HG03558 (cell line): ENCODE results near the gene SMYD4.
"Not testable (repeated sequence)": the region's sequence is repeated elsewhere in the genome, so short reads cannot be mapped to it uniquely, and the experiment has no call there.

Source experiments
- ATAC-seq: cut with Tn5 transposase; IDR thresholded peaks from one replicate; pipeline ENCODE4 v1.9.1; 2021; ENCODE audit warnings: moderate number of reproducible peaks; ENCODE audit not compliant: unreplicated experiment; ENCODE audit errors: extremely low read depth

SMYD4 gene

DNA sequence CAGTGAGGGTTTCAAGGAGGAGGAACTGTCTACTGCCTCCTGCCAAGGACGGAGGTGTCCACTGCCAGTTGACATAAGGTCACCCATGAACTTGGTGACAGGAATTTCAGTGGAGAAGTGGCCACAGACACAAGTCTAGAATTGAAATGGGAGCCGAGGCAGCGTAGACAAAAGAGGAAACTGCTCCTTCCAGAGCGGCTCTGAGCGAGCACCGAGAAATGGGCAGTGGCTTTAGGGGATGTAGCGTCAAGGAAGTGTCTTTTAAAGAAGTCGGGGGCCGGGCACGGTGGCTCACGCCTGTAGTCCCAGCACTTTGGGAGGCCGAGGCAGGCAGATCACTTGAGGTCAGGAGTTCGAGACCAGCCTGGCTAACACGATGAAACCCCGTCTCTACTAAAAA is 70.9 kb downstream of the SMYD4 start:
- ATAC-seq: no peak

DNA sequence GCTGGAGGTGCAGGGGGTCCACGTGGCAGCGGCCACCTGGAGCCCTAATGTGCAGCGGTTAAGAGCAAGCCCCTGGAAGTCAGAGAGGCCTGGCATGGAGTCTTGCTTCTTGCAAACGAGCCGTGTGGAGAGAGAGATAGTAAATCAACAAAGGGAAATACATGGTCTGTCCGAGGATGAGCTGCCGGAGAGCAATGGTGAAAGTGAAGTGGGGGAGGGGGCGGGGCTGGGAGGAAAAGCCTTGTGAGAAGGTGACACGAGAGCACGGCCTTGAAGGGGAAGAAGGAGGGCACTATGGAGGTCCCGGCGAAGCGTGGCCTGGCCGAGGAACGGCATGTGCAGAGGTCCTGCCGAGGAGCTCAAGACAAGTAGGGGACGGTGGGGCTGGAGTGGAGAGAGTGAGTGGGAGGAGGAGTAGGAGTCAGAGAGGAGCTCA is 73.9 kb downstream of the SMYD4 start:
- ATAC-seq: no peak

DNA sequence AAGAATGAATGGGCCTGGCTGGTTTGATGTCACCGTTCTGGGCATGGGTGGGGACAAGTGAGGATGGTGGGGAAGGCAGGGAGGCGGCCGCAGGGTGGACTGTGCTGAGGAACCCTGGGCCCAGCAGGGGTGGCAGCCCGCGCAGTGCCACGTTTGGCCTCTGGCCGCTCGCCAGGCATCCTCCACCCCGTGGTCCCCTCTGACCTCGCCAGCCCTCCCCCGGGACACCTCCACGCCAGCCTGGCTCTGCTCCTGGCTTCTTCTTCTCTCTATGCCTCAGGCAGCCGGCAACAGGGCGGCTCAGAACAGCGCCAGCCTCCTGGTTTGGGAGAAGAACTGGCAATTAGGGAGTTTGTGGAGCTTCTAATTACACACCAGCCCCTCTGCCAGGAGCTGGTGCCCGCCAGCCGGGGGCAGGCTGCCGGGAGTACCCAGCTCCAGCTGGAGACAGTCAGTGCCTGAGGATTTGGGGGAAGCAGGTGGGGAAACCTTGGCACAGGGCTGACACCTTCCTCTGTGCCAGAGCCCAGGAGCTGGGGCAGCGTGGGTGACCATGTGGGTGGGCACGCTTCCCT is 74.4 kb downstream of the SMYD4 start:
- ATAC-seq: no peak

DNA sequence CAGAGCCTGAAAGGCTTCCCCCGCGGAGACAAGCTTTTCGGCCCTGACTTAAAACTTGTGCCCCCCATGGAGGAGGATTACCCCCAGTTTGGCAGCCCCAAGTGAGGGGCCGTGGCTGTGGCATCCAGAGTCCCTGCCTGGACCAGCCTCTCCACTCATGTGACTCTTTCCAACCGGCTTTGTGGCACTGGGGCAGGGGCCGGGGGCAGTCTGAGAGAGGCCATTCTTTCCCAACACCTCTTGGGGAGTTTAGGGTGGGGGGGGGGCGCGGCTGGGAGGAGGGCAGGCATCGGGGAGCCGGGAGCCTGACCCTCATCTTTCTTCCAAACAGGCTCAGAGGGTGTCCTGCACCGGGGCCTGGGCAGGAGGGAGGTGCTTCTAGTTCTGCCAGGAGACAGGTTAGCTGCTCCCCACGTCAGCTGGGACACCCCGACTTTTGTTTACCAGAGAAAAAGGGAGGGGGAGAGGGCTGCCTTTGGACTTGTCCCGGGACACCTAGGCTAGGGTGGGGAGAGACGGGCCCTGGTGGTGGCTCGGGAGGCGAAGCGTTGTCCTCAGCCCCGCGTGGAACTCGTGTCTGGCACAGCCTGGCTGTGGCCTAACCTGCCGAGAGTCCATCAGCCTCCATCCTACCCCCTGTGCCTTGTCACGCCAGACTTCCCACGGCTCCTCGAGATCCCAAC is 75.1 kb downstream of the SMYD4 start:
- ATAC-seq: no peak

DNA sequence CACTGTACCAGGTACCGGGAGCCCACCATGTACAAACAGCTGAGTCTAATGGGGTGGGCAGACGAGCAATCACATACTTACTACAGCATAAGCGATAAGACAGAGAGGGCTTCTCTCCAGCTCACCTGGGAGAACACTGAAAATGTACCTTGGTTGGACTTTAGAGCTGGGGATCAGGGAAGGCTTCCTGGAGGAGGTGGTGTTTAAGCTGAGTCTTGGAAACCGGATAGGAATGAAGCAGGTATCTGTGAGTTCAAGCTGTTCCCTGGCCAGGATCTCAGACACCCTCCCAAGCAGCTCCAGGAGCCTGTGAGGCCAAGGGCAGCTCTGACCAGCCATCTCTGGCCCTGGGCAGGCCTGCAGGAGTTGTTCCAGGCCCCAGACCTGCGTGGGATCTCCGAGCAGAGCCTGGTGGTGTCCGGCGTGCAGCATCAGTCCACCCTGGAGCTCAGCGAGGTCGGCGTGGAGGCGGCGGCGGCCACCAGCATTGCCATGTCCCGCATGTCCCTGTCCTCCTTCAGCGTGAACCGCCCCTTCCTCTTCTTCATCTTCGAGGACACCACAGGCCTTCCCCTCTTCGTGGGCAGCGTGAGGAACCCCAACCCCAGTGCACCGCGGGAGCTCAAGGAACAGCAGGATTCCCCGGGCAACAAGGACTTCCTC is 75.8 kb downstream of the SMYD4 start:
- no peak for ATAC-seq

DNA sequence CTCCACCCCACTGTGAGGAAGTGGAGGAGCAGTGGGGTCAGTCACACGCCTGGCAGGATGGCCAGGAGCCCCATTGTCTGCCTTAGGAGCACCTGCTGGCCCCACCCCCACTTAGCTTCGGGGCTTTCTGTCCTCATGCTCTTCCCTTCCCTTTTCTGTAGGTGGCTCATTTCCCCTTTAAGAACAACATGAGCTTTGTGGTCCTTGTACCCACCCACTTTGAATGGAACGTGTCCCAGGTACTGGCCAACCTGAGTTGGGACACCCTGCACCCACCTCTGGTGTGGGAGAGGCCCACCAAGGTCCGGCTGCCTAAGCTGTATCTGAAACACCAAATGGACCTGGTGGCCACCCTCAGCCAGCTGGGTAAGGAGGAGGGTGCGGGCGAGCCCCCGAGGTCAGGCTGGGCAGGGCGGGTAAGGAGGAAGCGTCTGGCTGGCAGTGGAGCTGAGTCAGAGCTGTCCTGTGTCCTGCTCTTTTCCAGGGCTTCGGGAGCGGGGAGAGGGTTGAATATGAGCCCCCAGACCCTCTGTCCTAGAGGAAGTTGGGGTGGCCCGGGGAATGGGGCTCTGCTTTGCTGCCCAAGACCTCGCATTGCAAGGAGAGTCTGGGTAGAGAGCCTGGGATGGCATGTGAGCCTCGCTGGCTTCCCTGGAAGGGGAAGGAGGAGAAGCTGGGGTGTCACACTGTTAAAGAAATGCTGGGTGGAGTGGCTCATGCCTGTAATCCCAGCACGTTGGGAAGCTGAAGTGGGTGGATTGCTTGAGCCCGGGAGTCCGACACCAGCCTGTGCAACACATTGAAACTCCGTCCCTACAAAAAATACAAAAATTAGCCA is 77.1 kb downstream of the SMYD4 start:
- ATAC-seq: no peak

DNA sequence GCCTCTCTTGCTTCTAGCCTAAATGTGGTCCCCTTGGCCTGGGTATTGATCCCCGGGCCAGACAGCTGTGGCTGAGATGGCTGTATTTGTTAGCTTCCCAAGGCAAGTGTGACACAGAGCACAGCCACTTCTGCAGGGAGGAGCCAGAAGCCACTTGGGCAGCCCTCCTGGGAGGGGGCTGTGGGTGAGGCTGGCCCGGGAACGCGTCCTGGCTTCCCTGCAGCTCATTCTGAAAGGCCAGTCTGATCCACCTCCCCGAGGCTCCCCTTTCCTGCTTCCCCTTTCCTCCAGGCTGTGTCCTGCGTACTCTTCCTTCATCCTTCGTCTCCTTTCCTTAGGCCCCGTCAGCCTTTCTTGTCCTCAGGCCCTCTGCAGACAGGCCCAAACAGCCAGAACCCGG is 79.1 kb downstream of the SMYD4 start:
- ATAC-seq: no peak

DNA sequence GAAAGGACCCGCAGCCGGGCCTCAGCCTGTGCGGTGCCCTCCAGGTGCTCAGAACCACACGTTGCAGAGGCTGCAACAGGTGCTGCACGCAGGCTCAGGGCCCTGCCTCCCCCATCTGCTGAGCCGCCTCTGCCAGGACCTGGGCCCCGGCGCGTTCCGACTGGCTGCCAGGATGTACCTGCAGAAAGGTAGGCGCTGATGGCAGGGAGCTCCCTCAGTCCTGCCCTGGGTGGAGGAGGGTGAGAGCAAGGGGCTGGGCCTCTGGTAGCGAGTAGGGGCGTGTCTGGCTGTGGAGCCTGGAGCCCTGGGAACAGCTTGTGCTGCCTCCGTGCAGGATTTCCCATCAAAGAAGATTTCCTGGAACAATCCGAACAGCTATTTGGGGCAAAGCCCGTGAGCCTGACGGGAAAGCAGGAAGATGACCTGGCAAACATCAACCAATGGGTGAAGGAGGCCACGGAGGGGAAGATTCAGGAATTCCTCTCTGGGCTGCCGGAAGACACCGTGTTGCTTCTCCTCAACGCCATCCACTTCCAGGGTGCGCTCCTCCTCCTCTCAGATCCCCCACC is 82.6 kb downstream of the SMYD4 start:
- no peak for ATAC-seq

DNA sequence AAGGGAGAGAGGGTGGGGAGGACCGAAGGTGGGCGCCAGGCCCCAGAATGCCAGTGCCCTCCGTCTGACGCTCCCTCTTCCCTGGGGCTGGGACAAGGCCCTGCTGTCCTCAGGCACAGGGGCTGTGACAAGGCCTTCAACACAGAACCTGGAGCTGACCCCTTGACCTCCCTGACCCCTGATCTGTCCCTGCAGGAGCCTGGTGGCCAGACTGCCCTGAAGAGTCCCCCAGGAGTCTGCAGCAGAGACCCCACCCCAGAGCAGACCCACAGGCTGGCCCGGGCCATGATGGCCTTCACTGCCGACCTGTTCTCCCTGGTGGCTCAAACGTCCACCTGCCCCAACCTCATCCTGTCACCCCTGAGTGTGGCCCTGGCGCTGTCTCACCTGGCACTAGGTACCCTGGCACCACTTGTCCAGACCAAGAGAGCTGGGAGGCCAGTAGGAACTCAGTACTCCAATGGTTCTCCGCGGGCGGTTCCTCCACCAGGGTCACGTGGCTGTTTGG is 84.1 kb downstream of the SMYD4 start:
- no peak for ATAC-seq

DNA sequence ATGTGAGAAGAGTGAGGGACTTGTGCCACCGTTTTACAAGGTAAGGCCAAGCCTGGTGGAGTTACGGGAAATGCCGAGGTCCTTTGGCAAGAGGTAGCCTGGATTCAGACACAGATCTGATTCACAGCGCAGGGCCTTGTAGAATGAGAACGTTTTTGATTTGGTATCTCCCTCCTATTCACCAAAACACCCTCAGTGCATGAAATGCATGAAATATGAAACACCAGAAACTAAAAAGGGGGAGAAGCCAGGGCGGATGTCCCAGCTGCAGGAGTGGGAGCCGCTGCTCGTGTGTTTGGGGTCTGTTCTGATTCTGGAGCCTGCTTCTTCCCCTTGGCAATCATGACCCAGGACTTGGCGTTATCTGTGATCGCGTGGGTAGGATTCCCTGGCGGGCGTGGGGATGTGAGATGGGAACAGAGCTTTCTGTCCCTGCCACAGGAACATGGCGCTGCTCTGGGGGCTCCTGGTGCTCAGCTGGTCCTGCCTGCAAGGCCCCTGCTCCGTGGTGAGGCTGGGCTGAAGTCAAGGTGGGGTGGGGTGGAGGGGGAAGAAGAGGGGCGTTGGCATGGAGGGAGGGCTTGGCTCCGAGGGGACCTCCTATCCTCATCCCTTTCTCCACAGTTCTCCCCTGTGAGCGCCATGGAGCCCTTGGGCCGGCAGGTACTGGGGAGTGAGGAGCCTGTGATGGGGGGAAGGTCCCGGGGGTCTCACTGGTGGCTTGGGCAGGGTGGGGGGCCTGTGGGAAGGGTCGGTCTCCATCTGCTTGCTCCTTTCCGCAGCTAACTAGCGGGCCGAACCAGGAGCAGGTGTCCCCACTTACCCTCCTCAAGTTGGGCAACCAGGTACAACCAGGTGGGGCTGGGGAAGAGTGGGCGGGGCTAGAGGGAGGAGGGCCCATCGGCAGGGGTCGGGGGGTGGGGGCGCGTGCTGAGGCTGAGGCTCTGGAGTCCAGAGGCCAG is 84.9 kb downstream of the SMYD4 start:
- no peak for ATAC-seq

DNA sequence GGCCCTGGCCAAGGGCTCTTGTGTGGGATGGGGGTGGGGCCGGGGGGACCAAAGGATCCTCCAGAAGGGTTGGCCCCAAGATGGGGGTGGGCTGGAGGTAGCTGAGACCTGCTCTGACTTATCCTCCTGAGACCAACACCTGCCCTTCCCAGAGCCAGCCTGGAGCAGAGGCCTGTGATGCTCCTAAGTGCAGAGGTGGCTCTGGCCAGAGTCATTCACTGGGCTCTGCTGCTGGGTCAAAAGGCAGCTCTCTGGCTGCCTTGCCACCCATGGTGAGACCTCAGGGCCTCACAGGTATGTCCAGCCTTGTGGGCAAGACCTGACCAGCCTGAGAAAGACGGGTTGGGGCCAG is 86.6 kb downstream of the SMYD4 start:
- ATAC-seq: no peak

DNA sequence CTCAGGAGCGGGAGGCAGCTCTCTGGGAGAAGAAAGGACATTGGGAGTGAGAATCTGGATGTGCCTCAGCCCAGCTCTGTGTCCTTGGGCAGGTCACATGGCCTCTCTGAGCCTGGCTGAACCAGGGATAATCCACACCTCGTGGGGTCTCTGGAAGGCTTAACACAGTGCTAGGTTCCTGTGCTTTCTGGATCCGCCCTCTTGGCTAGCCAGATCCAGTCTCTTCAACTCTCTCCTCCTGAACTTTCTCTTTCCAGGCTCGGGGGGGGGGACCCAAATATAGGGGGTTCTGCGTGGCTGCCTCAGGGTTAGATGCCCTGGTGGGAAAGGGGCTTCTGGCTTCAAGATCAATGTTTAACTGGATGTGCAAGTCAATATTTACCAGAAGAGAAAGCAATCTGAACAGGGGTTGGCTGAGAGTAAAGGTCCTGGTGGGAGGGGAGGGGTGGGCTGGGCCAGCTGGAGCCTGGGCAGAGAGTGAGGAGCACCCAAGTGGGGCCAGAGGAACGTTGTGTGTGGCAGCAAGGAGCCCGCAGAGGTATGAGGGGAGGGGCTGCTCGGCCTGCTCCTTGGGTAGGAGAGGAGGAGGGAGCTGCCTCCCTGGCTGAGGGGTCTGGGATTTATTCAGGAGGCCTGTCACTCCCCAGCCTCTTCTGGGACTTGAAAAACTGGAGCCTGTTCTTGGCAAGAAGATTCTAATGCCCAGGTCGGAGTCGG is 87.2 kb downstream of the SMYD4 start, which contains the start of gene SERPINF2:
Gene SERPINF2 (plus strand): TSS at position 501 of the 717 bp plus-strand sequence. CDS start 2,125 bp downstream, outside the sequence.
- no peak for ATAC-seq

DNA sequence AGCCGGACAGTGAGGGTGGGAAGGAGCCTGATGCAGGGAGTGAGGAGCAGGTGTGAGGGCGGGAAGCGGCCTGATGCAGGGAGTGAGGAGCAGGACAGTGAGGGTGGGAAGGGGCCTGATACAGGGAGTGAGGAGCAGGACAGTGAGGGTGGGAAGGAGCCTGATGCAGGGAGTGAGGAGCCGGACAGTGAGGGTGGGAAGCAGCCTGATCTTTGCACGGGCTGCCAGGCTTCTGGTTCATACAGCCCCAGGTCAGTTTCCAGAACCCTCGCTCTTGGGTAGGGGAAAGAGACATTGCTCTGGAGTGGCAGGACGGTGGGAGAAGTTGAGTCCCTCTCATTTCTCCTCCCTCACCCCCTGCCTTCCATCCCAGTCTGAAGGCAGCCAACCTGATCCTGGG is 87.8 kb downstream of the SMYD4 start:
- ATAC-seq: not testable (repeated sequence)

DNA sequence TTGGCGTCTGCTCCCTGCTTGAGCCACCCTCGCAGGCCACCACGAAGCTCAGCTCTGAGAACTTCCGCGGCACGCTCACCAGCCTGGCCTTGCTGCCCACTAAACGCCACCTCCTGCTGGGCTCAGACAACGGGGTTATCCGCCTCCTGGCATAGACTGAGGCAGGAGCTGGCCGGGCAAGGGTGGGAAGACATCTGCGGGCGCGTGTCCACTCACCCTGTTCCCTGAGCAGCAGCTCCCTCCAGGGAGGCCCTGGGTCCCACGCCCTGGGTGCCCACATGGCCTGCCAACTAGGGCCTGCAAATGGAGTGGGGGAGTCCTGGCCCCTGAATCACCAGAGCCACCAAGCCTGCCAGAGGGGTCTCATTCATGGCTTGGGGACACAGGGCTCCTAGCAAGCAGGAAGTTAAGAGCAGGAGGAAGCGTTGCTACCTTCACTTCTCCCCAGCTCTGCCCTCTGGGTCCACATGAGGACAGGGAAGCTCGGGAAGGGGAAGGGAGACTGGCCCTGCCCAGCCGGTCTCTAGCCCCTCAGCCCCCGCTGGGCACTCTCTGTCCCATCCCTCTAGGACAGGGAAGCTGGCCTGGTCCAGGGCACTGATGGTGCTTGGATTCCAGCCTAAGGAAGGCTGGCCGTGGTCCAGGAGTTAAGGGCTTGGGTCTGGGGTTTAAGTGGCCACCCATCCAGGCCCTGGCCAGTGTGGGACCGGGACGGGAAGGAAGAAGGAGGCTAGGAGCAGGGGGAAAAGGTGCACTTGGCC is 92.0 kb downstream of the SMYD4 start:
- no peak for ATAC-seq

DNA sequence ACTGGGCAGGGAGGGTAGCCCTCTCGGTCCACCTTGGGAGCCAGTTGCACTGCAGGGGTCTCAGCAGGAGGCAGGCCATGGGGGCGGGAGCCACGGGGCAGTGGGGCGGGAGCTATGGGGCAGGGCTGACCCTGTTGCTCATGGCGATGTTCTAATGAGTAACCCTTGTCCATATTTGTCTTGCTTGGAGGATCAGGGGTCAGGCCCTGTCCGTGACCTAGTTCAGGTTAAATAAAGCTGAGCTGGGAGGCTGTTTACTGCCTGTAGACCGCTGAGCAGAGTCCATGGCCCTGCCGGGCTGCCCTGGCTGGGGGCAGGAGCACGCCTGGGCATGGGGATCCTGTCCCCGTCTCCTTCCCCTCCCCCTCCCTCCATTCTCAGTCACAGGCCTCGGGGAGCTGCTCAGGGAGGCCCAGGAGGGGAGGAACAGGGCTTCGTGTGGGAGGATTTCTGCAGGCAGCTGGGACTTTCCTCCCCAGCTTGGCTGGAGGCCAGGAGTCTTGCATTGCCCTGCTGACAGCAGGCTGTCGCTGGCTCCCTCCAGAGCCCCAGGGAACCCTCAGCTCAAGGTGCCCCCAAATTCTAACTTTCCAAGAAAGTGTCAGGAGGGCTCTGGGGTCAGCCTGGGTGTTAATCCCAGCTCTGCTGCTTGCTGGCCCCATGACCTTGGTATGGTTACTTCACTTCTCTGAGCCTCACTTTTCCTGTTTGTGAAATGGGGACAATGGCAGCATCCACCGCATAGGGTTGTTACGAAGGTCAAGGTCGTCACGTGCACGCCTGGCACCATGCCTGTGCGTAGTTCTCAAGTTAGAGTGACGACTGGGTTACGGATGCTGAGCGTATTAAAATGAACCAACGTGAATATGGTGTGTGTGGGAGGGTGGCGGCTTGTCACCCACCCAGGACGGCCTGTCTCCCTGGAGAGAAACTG is 93.1 kb downstream of the SMYD4 start:
- ATAC-seq: no peak

DNA sequence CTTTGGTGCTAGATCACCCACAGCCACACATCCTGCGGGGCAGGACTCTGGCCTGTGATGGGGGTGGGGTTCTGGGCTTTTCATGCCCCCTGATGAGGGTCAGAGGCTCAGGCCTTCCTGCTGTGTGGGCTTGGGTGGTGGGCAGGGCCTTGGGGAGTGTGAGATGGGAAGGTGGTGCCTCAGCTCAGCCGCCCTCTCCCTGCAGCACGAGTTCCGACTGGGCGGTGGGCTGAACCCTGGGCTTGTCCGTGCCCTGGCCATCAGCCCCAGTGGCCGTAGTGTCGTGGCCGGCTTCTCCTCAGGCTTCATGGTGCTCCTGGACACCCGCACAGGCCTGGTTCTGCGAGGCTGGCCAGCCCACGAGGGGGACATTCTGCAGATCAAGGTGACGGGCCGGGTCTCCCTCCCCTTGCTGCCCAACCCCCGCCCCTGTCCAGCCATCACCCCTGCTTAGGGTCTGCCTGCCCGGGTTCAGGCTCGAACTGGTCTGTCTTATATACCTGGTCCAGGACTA is 93.8 kb downstream of the SMYD4 start:
- ATAC-seq: no peak

DNA sequence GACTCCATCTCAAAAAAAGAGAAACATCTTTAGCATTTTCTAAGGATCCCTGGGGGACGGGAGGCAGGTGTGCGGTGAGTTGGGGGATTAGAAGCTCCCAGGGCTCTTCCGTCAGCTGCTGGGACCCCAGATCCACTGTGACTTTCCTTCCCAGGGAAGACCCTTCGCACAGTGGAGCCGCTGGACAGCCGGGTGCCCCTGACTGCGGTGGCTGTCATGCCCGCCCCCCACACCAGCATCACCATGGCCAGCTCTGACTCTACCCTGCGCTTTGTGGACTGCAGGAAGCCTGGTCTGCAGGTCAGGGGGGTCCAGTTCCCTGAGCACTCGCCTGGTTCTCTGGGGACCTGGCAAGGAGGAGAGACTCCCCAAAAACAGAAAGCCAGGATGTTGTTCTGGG is 94.3 kb downstream of the SMYD4 start:
- ATAC-seq: no peak
